Superior temporal gyrus (tissue), 1 donor: ENCODE results near the gene PLA2G2F.

Source experiments
- DNase-seq: peaks from one replicate; pipeline ENCODE4 v3.0.0-alpha.2; 2016; ENCODE audit errors: extremely low spot score

PLA2G2F gene

DNA sequence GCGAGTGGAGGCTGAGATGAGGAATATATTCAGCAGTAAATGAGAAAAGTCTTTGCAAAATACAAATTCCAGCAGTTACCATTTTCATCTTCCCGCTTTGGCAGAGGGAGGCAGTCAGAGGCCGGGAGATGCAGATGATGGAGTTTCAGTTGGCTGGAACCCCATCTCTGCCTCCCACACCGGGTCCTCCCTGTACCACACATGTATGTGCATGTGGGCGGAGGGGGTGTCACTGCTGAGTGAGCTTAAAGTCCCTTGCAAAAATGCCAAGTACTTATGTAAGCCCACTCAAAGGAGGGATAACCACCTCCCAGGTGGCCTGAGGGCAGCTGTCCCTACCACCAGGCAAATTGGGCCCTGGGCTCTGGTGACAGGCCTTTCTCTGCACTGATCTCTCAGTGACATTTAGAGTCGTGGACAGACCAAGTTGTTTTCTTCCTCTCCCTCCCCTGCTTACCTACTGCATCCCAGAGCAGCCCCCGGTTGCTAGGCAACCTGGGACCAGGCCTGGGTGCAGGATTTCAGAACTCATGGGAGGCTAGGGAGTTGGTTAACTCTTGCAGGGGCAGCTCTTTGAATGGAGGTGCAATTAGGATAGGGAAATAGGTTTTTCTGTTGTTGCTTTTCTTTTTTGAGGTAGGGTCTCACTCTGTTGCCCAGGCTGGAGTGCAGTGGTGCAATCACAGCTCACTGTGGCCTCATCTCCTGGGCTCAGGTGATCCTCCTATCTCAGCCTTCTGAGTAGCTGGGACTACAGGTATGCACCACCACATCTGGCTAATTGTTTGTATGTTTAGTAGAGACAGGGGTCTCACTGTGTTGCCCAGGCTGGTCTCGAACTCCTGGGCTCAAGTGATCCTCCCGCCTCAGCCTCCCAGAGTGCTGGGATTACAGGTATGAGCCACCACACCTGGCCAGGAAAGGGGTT lies 29.7 kb downstream of the PLA2G2F start:
- peak; percentile 62 for DNase-seq

DNA sequence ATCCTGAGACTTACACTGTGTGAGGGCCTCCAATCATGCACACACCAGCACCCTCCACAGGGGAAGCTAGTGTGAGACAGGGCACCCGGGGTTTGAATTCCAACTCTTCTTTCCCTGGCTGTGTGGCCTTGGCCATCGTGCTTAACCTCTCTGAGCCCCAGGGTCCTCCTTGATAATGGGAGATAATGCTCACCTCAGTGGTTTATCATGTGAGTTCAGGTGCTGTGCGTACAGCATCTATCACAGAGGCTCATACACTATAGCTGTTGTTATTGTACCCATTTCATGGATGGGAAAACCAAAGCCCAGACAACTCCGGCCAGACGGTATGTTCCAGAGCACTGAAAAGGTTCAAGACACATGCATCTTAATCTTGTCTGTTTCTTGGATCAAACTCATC lies 30.8 kb downstream of the PLA2G2F start:
- no peak for DNase-seq

DNA sequence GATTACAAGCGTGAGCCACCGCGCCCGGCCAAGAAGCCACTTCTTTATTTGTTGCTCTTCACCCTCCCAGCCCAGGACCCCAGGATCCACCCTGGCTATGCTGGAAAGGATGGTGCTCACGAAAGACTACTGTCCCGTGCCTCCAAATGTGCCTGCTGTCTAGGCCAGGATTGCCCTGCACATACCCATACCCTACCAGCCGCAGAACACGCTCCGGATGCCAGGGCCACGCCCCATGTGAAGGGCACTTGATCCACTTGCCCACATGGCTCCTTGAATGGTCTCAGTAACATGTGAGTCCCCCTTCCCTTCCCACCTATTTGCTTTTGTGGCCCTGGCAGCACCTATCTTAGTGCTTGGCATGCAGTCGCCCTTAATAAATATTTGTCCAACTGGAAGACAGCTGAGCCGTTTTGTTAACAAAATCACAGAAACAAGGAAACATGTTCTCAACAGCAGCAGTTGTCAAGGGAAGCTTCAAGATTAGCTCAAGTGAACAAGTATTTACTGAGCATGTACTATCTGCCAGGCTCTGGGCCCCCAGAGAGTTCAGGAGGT lies 33.0 kb downstream of the PLA2G2F start:
- no peak for DNase-seq

DNA sequence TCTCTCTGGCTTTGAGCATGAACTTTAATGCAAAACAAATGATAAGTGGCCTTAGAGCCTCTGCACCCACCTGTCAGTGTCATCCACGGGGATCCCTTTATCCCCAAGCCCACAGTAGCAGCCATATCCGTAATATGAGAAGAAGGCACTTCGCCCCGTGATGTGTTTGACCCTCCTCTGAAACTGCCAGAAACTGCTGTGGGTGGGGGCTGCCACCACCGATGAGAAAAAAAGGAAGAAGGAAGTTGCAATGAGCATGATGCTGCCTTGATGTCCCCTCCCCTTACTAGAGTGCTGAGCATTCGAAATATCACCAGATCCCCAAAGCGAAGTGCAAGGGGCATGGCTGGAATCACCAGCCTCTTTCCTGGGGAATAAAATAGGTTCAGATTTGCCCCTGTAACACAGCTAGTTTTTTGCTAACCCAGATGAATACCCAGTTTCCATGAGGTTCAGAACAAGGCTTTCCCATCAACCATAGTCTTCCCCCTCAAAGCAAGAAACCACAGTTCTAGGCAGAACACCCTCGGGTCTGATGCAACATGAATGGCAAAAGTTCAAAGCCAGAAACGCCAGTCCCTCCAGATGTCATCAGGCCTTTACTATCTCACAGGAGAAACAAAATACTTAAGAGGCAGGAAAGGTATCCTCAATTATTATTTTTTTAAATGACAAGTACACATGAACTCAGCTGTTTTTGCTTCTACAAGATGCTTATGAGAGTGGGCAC lies 36.0 kb downstream of the PLA2G2F start:
- no peak for DNase-seq

DNA sequence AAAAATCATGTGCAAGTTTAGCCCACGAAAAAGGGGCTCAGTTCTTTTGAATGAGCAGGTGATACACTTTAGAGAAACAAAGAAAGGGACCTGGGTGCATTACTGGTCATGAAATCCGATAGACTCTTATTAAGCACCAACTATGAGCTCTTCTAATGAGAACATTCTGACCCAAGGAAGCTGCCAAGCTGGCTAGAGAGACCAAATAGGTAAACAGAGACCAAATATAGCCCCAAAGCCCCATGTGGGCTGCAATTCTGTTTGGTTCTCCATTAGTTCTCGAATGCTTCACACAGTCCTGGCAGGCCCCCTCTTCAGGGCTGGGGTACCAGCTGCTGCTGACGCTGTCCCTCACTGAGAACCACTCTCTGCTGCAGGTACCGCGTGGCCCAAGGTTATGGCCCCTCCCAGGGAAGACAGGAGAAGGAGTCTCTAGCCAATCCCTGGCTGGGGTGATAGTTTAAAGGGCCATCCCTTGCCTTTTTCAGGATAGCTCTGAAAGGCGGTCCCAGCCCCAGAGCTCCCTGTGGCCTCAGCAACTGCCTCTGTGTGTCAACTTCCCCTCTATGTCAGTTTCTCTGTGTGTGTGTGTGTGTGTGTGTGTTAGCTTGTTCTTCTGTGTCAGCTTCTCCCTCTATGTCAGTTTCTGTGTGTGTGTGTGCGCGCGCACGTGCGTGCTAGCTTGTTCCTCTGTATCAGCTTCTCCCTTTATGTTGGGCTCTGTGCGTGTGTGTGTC lies 39.7 kb downstream of the PLA2G2F start:
- DNase-seq = no peak

DNA sequence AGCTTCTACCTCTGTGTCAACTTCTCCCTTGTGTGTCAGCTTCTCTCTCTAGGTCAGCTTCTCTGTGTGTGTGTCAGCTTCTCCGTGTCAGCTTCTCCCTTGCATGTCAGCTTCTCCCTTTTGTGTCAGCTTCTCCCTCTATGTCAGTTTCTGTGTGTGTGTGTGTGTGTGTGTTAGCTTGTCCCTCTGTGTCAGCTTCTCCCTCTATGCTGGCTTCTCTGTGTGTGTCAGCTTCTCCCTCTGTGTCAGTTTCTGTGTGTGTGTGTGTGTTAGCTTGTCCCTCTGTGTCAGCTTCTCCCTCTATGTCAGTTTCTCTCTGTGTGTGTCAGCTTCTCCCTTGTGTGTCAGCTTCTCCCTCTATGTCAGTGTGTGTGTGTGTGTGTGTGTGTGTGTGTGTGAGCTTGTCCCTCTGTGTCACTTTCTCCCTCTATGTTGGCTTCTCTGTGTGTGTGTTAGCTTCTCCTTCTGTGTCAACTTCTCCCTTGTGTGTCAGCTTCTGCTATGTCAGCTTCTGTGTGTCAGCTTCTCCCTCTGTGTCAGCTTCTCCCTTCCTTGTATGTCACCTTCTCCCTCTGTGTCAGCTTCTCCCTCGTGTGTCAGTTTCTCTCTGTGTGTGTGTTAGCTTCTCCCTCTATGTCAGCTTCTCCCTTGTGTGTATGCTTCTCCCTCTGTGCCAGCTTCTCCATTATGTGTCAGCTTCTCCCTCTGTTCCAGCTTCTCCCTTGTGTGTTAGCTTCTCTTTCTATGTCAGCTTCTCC lies 40.4 kb downstream of the PLA2G2F start:
- no peak for DNase-seq

DNA sequence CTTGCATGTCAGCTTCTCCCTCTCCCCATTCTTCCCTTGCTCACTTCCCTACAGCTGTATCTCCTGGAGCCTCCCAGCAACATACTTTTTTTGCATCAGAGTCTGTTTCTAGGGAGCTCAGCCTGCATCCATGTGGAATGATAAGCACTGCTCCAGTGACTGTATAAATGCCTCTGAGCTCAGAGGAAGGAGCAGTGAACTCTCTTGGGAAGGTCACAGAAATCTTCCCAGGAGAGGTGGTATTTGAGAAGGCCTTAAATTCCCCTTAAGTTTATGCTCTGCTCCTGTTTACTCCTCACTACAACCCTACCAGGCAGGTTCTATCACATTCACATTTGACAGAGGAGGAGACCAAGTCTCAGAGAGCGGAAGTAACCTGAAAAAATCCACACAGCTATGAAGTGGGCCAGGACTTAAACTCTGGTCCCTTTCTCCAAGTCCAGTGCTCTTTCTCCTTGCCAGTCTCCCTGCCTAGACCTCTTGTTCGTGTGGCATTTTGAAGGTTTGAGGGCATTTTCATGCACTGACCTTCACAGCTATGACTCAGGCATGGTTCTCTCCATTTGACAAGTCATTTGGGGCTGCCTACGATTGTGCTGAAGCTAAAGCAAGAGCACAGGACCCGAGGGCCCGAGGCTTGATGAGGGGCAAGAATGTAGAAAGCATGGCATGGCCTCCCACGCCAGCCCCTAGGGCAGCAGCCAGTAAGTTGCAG lies 41.2 kb downstream of the PLA2G2F start:
- no peak for DNase-seq

DNA sequence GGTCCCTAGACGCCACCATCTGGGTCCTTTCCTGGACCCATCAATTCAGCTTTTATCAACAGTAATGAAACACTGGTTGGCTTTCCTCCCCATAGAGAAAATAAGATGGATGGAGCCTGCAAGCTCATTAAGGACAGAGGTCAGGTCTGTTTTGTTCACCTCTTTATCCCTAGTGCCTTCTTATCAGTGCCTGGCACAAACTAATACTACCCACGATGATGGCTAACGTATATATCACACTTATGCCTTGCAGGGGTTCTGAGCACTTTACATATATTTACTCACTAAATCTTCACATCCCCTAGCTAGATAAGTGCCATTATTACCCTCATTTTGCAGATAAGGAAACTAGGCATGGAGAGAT lies 41.7 kb downstream of the PLA2G2F start:
- no peak for DNase-seq

DNA sequence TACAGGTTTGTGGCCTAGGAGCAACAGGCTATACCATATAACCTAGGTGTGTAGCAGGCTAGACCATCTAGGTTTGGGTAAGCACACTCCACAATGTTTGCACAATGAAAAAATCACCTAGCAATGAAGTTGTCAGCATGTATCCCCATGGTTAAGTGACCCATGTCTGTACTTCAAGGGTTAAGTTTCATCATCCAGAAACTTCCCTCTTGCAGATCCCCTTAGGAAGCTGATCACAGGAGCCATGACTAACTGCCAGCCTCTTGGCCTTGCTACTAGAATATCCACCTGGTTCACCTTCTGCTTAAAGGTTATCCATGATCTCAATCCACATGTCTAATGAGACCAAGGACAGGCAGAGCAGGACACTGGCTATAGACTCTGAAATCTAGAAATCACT lies 43.3 kb downstream of the PLA2G2F start:
- no peak for DNase-seq

DNA sequence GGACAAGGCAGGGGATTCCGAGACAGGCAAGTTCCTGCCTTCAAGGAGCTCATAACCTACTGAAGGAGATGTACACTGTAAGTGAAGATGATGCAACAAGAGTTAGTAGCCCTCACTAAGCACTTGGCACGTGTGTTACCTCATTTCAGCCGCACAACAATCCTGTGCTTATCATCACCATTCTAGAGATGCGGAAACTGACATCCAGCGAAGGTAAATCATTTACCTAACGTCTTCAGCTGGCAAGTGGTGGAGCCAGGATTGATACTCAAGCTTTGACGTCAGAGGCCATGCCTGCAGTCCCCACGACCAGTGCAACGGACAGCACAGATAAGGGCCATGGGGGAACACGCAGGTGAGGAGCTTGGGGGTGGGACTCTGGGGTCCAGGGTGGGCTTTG lies 43.9 kb downstream of the PLA2G2F start:
- no peak for DNase-seq

DNA sequence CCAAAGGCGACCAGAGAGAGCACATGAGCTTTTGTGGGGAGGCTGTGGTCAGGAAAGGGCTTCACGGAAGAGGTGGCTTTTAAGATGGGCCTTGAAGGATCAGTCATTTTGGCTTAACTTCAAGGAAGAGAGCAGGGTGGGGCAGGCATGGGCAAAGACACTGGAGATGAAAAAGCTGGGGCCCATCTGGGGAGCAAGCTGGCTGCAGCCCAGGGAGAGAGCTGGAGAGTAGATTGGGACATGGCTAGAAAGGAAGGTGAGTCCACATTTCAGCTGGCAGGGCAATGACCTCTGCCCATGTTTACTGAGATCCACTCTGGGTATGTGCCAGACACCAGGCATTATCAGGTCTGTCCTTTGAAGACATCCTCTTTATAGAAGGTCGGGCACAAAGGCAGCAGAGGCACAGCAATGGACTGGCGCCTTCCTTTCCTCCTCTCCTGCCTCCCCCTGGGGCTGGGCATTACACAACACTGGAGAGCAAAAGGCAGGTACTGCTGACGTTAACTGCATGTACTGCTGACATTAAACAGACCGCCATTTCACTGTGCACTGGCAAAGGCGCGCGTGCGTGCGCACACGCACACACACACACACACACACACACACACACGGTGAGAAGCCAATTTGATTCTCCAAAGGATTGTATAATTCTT lies 44.6 kb downstream of the PLA2G2F start:
- DNase-seq = no peak

DNA sequence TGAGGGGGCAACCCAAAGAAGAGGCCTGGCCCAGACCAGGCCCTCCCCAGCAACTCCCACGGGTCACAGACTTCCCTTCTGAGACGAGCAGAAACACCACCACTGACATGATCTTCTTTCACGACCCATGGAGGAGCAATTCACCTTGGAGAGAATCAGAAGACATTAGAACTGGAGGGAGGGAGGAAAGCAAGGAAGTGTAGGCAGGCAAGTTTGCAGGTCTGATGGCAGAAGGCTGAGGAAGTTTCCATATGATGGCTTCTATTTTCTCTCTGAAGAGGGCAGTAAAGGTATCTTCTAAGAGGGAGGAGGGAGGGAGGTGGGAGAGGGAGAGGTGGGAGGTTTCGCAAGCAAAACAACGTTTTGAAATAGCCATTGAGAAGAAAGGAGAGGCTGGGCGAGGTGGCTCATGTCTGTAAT lies 45.4 kb downstream of the PLA2G2F start:
- DNase-seq = no peak

DNA sequence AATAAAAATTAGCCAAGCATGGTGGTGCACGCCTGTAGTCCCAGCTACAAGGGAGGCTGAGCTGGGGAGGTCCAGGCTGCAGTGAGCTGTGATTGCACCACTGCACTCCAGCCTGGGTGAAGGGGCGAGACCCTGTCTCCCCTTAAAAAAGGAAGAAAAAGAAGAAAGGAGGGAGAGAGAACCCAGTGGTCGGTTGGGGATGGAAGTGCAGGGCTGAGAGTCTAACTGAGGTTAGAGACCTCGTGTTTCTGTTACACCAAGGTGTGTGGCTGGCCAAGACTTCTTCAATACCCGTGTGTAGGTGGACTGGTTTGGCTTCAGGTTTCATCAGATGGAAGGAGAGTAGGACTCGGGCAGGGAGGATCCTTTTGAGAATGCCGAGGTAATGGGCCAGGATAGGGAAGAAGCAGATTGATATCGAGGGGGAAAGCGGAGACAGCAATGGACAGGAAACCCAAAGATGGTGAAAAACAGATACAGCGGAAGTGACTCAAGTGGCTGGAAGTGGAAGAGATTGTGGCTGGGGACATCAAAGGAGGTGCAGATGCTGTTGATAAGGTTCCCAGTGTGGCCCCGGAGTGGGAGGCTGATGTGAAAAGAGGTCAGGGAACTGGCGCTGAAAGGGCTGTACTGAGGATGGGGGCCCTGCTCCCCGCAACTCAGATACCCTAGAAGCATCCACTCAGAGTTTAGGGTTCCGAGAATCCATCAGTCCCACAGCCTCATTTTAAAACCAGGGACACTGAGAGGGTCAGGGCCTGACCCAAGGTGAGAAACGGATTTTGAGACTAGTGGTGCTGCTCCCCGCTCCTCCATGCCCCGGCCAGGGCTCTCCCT lies 46.1 kb downstream of the PLA2G2F start:
- no peak for DNase-seq

DNA sequence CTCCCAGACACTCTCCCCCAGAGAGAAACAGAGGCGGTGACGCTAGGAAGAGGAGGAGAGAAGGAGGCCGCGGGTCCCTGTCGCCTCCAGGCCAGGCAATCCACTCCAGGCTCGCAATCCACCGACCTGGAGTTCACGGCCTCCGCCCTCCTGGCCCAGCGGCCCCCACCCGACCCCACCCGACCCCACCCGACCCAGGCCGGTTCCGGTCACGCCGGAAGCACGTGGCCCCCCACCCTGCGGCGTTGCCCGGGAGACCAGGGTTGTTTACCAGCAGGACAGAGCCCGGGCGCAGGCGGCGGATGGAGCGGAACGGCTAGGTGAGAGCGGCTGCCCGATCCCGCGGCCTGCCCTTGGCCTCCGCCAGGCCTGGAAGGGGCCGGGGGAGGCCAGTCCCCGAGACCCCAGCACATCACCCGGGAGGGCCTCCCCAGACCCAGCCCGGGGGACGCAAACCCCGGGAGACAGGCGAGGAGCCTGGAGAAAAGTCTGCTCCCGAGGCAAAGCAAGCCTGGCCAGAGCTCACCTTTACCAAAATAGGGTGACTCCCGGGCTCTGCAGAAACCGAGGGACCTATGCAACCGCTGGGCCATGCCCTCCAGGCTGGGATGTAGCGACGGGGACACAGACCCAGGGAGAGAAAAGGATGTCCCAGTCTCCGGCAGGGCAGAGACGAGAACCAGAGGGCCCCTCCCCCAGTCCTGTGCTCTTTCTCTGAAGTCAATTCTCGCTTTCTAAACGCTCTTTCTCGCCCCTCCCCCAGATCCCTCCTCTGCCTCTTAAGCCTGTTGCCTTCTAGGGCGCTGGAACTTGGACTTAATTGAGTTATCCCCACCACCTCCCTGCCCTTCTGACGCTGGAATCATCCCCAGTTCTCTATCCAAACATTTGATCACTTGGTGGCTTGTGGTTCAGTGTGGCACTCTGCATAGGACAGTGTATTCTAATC lies 47.0 kb downstream of the PLA2G2F start, which contains the start of the genes PLA2G2C and UBXN10:
Gene PLA2G2C, minus strand, starts transcription at position 685 of the 949 bp plus-strand sequence. CDS start 9,155 bp downstream, outside the sequence.
Gene UBXN10, plus strand, starts transcription at position 263 of the 949 bp plus-strand sequence. CDS start 4,466 bp downstream, outside the sequence.
- DNase-seq = peak; percentile 40

DNA sequence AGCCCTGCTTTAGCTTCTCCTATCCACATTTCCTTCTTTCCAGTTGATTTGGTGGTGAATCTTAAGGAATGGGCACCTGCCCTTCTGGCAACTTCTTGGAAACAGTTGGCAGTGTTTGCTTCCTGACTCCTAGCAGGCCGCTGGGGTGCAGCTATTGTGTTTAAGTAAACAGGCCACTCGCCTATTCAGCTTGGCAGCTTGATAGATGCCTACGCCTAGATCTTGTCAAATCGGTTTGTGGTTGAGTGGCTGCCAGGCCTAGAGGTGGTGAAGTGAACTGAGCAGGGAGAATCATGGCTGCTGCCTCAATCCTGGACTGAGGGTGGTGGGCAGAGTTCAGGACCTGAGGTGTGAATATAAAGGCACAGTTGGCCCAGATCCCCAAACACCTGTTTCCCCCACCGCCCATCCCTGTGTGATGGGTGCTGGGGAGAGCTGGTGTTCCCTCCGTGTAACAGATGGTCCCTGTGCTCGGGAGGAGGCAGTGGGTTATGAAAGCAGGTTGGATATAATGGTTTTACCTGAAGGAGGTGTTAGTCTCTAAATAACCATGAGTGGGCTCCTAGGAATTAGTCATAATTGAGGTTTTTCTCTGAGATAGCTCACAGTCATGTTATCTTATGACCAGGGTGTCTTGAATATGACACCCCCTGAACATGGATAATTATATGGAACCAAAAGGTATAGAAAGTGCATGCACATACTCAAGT lies 48.1 kb downstream of the PLA2G2F start:
- peak; percentile 56 for DNase-seq

DNA sequence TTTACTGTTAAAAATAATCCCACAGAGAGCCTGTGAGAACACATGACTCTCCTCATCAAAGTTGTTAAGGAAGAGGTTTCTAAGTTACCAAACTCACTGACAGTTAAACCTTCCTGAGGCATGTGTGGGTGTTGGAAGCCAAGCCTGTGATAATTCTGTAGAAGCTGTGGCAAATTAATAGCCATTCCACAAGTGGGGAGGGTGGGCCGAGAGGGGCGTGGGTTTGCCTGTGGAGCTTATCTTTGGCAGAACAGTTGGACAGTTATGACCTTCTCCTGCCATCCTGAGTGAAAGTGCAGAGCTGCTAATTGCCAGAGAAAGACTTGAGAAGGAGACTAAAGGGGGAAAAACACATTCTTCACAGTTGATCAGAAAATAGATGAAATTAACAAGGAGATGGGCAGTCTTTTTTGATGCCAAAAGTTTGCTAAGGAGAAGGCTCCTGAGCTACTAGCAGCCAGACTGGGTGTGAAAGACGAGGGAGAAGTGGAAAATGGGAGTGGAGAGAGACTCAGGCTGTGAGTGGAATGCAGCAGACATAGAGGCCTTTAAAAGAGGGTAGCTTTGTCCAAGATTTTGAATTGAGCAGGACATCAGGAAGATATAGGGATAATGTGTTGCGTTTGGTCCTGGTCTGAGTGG lies 48.8 kb downstream of the PLA2G2F start:
- DNase-seq = peak; percentile 49

DNA sequence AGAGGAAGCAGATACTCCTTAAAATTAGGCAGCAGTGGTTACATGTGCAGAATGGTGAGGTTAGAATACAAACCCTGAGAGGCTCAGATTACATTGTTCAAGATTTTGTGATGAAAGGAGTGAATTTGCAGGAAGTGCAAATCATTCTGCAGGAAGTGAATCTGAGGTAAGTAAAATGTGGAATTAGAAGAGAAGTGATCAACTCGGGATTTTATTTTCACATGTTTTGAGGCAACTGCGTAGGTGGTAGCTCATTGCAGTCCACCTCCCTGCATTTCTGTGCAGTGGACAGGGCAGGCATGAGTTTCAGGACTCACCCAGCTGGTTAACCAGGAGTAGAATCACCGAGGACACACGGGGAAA lies 49.3 kb downstream of the PLA2G2F start:
- no peak for DNase-seq
